Measurements from ENCODE around the gene SLC25A19. TPM values are rescaled to one million over a fixed set of nuclear protein-coding genes. Genes with fewer than 3 reads are reported as not detected.

Gene SLC25A19
- total RNA-seq: 100 to 1,000 TPM in 1 of 2 donors, 10 to 100 TPM in 1; 53.0 to 140 TPM

DNA sequence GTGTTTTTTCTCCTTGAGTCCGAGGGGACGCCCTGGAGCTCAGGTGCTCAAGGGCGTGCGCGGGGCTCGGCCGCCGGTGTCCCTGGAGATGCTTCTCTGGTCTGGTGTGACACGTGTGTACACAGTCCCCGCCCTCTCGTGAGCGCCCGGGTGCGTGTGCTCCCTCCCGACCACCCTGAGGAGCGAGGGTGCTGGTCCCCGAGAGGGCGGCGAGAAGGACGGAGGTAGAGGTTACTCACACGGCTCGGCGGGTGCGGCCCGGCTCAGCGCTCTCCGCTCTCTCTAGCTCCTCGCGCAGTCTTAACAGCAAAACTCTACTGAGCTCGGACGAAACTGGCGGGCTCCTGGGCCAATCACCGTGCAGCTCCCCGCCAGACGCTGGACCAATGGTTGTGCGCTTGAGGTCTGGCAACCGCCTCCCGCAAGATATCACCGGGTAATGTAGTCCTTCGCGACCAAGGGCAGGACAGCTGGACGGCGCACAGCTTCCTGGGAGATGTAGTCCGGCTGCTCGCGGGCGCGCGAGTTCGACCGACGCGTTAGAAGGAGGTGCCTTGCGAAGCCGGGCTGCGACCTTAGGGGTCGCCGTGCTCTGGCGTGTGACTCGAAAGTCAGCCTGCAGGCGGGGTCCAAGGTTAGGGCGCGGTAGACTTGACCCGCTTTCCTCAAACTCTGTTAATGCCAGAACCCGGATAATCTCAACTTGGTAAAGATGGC lies at the start of gene SLC25A19:
Gene SLC25A19, minus strand, starts transcription at position 319 of the 717 bp plus-strand sequence. CDS start 2,669 bp downstream, outside the sequence.
- DNase-seq (ENCODE audit: low spot score) (peak; percentile 97), ATAC-seq (peak; percentile 98 to 99)
- H3K4me3 Mint-ChIP-seq: peak within 1 kb of the TSS; percentile 99
- no peaks in the 10 kb centered on the region for H3K27me3 Mint-ChIP-seq
- peaks cover 15 to 18% of the 10 kb centered on the region in 2 donors for H3K4me1 Mint-ChIP-seq (ENCODE audit: low read depth in 2 of 2)
- no peaks in the 10 kb centered on the region for H3K9me3 Mint-ChIP-seq
- H3K36me3 Mint-ChIP-seq: peaks cover 5% of the 10 kb centered on the region
- peak within 1 kb of the TSS; percentile 99 for H3K27ac Mint-ChIP-seq

DNA sequence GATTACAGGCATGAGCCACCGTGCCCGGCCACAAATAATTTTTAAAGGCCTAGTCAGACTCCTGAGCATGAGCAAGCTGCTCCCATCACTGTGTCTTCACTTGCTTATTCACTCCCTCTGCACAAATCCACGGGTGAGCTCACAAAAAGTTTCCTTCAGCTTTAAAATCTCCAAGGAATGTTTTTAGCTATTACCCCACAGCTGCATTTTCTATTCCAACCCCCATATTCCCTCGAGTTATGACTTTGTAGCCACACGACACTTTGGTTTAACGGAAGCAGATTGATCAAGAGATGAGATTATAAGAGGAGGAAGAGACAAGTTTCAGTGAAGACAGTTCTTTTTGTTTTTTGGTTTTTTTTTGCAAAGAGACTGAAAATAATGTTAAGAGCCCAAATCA lies 49.1 kb upstream of the SLC25A19 start:
- H3K36me3 Mint-ChIP-seq: peaks cover 4% of the 10 kb centered on the region
- no peak for DNase-seq (ENCODE audit: low spot score)
- no peaks in the 10 kb centered on the region for H3K27me3 Mint-ChIP-seq
- peak; percentile 51 to 61 for ATAC-seq
- H3K4me3 Mint-ChIP-seq: peak overlapping the region; percentile 83
- peaks cover 50% of the 10 kb centered on the region in 2 donors for H3K4me1 Mint-ChIP-seq (ENCODE audit: low read depth in 2 of 2)
- H3K9me3 Mint-ChIP-seq: no peaks in the 10 kb centered on the region
- H3K27ac Mint-ChIP-seq: peak overlapping the region; percentile 85 to 91

DNA sequence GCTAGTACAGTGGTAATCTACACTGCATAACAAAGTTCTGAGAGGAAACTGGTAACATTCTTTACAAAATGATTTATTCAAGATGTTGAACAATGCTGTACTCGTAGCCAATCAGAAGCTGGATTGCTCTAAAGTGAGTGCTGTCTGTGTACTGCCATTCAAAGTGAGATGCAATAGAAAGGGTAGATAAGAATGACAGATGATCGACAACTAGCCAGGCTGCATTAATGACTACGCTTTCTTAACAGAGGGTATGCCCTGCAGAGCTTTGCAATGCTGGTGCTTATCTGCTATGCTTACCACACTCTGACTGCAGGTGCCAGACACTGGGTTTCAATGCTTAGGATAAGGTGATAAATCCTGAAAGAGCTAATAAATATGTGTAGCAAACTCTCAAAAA lies 46.1 kb upstream of the SLC25A19 start:
- H3K27me3 Mint-ChIP-seq: no peaks in the 10 kb centered on the region
- no peak overlapping the region for H3K4me3 Mint-ChIP-seq
- peaks cover 4% of the 10 kb centered on the region for H3K36me3 Mint-ChIP-seq
- ATAC-seq (no peak), DNase-seq (ENCODE audit: low spot score) (no peak)
- H3K9me3 Mint-ChIP-seq: no peaks in the 10 kb centered on the region
- H3K4me1 Mint-ChIP-seq (ENCODE audit: low read depth in 2 of 2): peaks cover 35 to 36% of the 10 kb centered on the region in 2 donors
- no peak overlapping the region for H3K27ac Mint-ChIP-seq

DNA sequence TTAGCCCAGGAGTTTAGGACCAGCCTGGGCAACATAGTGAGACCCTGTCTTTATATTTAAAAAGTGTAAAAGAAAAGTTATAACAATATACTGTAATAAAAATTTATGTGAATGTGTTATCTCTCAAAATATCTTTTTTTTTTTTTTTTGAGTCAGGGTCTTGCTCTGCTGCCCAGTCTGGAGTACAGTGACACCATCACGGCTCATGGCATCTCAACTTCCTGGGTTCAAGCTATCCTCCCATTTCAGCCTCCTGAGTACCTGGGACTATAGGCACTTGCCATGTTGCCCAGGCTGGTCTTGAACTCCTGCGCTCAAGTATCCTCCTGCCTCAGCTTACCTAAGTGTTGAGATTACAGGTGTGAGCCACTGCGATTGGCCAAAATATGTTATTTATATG lies 45.5 kb upstream of the SLC25A19 start:
- Mint-ChIP-seq H3K27me3 (no peaks in the 10 kb centered on the region), H3K36me3 (no peaks in the 10 kb centered on the region), H3K4me3 (no peak overlapping the region), H3K9me3 (no peaks in the 10 kb centered on the region), H3K4me1 (ENCODE audit: low read depth in 2 of 2) (peaks cover 31 to 32% of the 10 kb centered on the region in 2 donors), H3K27ac (no peak overlapping the region)
- no peak for ATAC-seq
- DNase-seq (ENCODE audit: low spot score): no peak

DNA sequence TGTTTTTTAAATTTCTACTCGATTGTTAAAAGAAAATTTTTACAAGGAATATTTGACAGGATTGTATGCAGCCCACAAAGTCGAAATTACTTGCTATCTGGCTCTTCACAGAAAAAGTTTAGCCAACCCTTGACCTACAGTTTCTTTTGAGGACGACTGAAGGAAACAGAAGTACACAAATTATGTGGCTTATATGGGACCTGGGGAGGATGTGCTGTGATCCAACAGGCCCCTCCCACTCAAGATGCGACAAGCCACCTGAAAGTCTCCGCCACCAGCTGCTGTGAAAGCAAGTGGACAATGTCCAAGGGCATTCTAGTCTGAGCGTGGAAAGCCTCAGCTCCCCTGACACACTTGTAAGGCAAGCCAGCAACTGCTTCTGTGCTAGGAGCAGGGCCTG lies 42.4 kb upstream of the SLC25A19 start:
- Mint-ChIP-seq H3K4me1 (ENCODE audit: low read depth in 2 of 2) (peaks cover 25 to 28% of the 10 kb centered on the region in 2 donors), H3K4me3 (no peak overlapping the region), H3K9me3 (no peaks in the 10 kb centered on the region), H3K27ac (peak overlapping the region in 1 of 2 donors; percentile 33), H3K27me3 (no peaks in the 10 kb centered on the region), H3K36me3 (no peaks in the 10 kb centered on the region)
- ATAC-seq (no peak), DNase-seq (ENCODE audit: low spot score) (no peak)

DNA sequence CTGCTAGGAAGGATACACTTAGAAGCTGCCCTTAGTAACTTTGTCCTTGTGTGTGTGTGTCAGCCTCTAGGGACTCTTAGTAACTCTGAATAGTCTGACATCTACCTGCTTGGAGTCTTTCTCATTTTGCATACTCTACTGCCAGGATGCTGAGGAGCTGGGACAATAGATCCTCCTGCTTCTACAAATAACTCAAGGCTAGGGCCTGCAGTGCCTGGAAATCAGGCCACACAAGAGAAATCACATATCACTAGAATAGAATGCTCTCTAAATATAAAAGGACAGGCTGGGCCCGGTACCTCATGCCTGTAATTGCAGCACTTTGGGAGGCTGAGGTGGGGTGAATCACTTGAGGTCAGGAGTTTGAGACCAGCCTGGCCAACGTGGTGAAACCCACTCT lies 38.5 kb upstream of the SLC25A19 start:
- no peak overlapping the region for H3K4me3 Mint-ChIP-seq
- no peak for ATAC-seq
- H3K4me1 Mint-ChIP-seq (ENCODE audit: low read depth in 2 of 2): peaks cover 25 to 27% of the 10 kb centered on the region in 2 donors
- H3K9me3 Mint-ChIP-seq: no peaks in the 10 kb centered on the region
- H3K27ac Mint-ChIP-seq: peak overlapping the region; percentile 61 to 64
- peak; percentile 1 for DNase-seq (ENCODE audit: low spot score)
- no peaks in the 10 kb centered on the region for H3K36me3 Mint-ChIP-seq
- H3K27me3 Mint-ChIP-seq: no peaks in the 10 kb centered on the region

DNA sequence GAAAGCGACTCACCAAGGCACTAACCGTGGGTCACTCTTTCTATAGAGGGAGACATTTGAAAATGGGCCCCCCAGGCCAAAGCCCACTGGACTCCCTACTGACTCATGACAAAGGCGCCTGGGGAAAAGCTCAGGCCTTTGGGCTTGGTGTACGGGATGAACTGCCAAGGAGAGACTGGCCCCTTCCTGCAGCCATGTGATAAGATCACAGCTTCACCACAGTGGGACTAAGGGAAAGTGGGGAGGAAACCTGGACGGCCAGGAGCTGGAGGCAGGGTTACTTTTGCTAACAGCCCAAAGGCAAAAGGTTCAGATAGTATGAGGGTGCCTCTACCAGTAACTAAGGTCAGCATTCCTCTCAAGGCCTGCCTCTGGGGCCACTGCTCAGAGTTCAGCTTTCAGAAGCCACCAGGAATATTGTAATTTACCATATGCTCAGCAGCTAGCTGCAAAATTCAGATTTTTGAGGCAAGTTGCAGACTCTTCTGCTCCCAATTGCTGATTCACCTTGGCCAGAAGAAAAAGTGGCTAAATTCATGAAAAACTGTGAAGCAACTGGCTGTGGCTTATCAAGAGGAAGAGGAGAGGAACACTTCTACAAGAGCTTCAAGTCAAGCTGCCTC lies 37.1 kb upstream of the SLC25A19 start:
- no peaks in the 10 kb centered on the region for H3K9me3 Mint-ChIP-seq
- DNase-seq (ENCODE audit: low spot score): peak; percentile 57
- H3K27ac Mint-ChIP-seq: peak overlapping the region; percentile 66 to 76
- no peak overlapping the region for H3K4me3 Mint-ChIP-seq
- no peaks in the 10 kb centered on the region for H3K27me3 Mint-ChIP-seq
- H3K4me1 Mint-ChIP-seq (ENCODE audit: low read depth in 2 of 2): peaks cover 24 to 27% of the 10 kb centered on the region in 2 donors
- peak; percentile 40 to 43 for ATAC-seq
- no peaks in the 10 kb centered on the region for H3K36me3 Mint-ChIP-seq

DNA sequence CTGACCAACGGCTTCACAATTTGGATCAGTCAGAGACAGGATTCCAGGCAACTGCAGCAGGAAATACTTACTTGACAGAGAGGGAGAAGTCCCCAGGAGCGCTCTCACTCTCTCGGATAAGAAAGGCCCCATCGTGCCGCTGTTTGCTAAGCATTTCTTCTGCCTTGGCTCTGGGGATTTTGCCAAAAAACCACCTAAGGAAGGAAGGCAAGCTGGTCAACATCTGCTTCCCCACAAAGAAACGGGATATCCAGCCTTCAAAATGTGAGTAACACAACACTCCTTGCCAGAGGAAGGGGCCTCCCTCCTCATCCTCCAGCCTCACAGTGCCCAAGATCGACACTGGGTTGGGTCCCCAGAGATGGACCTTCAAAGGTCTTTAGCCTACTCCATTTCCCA lies 36.6 kb upstream of the SLC25A19 start:
- DNase-seq (ENCODE audit: low spot score): peak; percentile 41
- H3K4me1 Mint-ChIP-seq (ENCODE audit: low read depth in 2 of 2): peaks cover 24 to 27% of the 10 kb centered on the region in 2 donors
- no peak for ATAC-seq
- no peaks in the 10 kb centered on the region for H3K9me3 Mint-ChIP-seq
- peak overlapping the region; percentile 66 to 76 for H3K27ac Mint-ChIP-seq
- H3K4me3 Mint-ChIP-seq: no peak overlapping the region
- no peaks in the 10 kb centered on the region for H3K27me3 Mint-ChIP-seq
- no peaks in the 10 kb centered on the region for H3K36me3 Mint-ChIP-seq

DNA sequence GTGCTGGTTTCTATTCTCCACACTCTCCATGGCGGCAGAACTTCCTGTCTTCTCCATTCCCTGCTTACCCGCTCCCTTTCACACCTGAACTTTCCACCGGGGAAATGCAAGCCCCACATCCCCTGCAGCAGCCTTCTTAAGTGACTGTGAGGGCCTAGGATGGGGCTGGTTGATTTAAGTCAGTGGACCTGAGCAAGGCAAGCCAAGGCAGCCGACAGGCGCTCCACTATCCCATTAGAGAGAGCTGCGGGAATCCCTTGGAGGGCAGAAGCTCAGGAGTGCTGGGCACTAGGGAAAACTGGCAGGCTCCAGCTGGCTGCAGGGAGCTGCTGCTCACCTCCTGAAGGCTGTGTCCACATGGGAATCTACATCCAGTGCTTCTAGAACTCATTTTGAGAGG lies 36.1 kb upstream of the SLC25A19 start:
- no peaks in the 10 kb centered on the region for H3K36me3 Mint-ChIP-seq
- peaks cover 22 to 27% of the 10 kb centered on the region in 2 donors for H3K4me1 Mint-ChIP-seq (ENCODE audit: low read depth in 2 of 2)
- ATAC-seq (no peak), DNase-seq (ENCODE audit: low spot score) (peak; percentile 18)
- no peaks in the 10 kb centered on the region for H3K27me3 Mint-ChIP-seq
- H3K9me3 Mint-ChIP-seq: no peaks in the 10 kb centered on the region
- peak overlapping the region; percentile 66 to 76 for H3K27ac Mint-ChIP-seq
- no peak overlapping the region for H3K4me3 Mint-ChIP-seq

DNA sequence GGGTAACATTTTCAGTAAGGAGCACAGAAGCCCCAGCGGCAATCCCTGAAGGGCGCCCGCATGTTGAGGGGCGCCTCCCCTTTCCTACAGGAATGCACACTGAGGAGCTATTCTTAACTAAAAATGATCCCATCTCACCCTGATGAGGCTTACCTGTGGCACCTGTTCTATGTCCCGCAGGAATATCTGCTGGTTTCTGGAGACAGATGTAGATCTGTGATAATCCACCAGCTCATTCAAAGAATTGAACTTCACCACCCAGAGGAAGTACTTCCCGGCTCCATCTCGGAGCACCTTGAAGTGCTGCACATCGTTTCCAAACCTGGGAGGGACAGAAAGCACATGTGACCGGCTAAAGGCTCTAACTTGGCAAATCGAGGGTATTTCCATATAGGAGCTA lies 32.3 kb upstream of the SLC25A19 start:
- ATAC-seq (no peak), DNase-seq (ENCODE audit: low spot score) (peak; percentile 20)
- Mint-ChIP-seq H3K9me3 (no peaks in the 10 kb centered on the region), H3K4me1 (ENCODE audit: low read depth in 2 of 2) (peaks cover 15 to 23% of the 10 kb centered on the region in 2 donors), H3K27ac (no peak overlapping the region), H3K36me3 (no peaks in the 10 kb centered on the region), H3K4me3 (no peak overlapping the region), H3K27me3 (no peaks in the 10 kb centered on the region)

DNA sequence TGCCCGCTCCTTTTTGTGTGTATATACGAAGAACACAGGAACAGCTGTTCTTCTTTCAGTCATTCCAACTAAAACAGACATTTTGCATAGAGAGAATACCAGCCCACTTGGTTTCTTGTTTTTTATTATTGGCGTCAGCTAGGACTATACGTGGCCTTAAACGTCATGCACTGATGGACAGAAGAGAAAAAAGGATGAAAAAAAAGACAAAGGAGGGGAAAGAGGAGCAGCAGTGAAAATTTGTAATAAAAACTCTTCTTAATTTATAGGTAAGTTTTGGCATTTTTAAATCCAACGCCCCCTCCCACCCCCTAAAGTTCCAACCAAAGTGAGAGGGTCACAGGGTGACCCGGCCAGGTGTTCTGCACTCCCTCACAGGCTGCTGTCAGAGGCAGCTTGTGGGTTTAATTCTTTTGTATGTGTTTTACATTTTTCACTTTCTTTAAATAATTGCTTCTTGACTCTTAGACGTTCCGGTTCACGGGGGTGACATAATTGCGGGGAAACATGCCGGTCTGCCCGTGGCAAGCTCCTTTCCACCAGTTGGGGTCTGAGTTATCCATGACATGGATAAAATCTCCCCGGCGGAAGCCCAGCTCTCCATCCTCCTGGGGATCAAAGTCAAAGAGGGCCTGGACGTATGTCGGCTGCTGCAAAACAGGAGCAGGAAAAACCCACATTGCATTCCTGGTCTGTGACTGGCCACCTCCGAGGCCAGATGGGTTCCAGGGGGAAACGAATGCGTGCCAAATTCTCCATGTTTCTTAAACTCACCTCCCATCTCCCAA lies 30.9 kb upstream of the SLC25A19 start:
- H3K27ac Mint-ChIP-seq: no peak overlapping the region
- no peak for ATAC-seq
- H3K4me3 Mint-ChIP-seq: no peak overlapping the region
- no peaks in the 10 kb centered on the region for H3K9me3 Mint-ChIP-seq
- no peaks in the 10 kb centered on the region for H3K36me3 Mint-ChIP-seq
- DNase-seq (ENCODE audit: low spot score): no peak
- H3K27me3 Mint-ChIP-seq: no peaks in the 10 kb centered on the region
- H3K4me1 Mint-ChIP-seq (ENCODE audit: low read depth in 2 of 2): peaks cover 3 to 10% of the 10 kb centered on the region in 2 donors

DNA sequence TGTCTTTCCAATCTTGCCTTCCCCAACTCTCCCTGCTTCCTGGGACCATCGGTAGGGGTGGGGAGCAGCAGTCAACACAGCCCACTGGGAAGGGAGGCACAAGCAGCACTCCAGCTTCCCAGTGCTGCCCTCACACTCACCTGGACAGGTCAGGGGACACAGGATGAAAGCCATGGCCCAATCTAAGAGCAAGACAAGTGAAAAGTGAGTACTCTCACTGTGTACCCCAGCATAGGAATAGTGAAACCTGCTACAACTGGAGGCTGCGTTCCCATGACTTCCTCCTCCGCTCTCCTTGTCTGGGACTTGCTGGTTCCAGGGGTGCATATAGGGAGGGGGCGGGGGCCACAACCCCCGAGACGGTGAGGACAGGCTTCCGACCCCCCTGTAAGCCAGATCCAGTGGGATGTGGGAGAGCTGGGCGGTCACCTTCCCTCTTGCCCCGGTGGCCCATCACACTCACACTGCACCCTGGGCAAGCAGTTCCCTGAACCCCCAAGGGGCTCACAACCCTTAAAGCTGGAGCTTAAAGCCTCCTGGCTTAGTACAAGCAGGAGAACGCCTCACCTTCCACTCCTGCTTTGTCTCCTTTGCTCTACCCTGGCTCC lies 29.5 kb upstream of the SLC25A19 start:
- ATAC-seq: no peak
- H3K27me3 Mint-ChIP-seq: no peaks in the 10 kb centered on the region
- no peak overlapping the region for H3K4me3 Mint-ChIP-seq
- no peaks in the 10 kb centered on the region for H3K9me3 Mint-ChIP-seq
- peaks cover 6 to 16% of the 10 kb centered on the region in 2 donors for H3K4me1 Mint-ChIP-seq (ENCODE audit: low read depth in 2 of 2)
- no peak overlapping the region for H3K27ac Mint-ChIP-seq
- no peaks in the 10 kb centered on the region for H3K36me3 Mint-ChIP-seq
- no peak for DNase-seq (ENCODE audit: low spot score)

DNA sequence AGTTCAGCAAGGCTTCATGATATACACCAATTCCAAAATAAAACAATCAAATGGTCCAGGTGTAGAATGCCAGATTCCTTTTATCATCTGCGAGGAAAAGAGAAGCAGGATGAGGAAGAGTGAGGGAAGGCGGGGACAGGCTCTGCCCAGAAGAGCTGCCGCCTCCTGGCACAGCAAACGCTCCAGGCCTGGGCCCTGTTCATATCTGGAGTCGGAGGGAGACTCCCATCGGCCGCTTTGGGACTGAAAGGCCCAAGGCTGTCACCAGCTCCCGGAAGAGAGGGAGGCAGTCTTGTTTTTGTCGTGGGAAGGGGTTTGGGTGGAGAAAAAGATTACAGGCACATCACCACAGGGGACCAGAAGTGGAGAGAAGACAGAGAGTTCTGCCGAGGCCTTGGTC lies 29.0 kb upstream of the SLC25A19 start:
- Mint-ChIP-seq H3K4me3 (no peak overlapping the region), H3K4me1 (ENCODE audit: low read depth in 2 of 2) (peaks cover 7 to 15% of the 10 kb centered on the region in 2 donors), H3K36me3 (no peaks in the 10 kb centered on the region), H3K9me3 (no peaks in the 10 kb centered on the region), H3K27me3 (no peaks in the 10 kb centered on the region), H3K27ac (no peak overlapping the region)
- ATAC-seq: no peak
- no peak for DNase-seq (ENCODE audit: low spot score)

All from natural killer cell treated with Interleukin-12 subunit alpha and Interleukin-12 subunit beta and Interleukin-15 and Interleukin-18, amount 100 ng/mL, for 72 hours (primary cell).